Transverse colon (tissue), 4 donors: ENCODE data around the gene CSGALNACT2. TPM values are rescaled to one million over a fixed set of nuclear protein-coding genes. Genes with fewer than 3 reads are reported as not detected.
"Not testable (repeated sequence)": the region's sequence is repeated elsewhere in the genome, so short reads cannot be mapped to it uniquely, and the experiment has no call there.

Experiments
- DNase-seq: peaks from one replicate; pipeline ENCODE4 v3.0.0-alpha.2; 2019
- H3K27ac ChIP-seq, 4 donors: fragments of 200-600 bp; sonication (generic); 2 replicates each; pipeline ENCODE4 v1.5.1; 2016 to 2018; ENCODE audit warnings: inconsistent platforms in 4 of 4
- H3K27me3 ChIP-seq: fragments of 200-600 bp; sonication (generic); 2 replicates; pipeline ENCODE4 v1.5.1; 2017; ENCODE audit warnings: inconsistent platforms
- H3K36me3 ChIP-seq, 4 donors: fragments of 200-600 bp; sonication (generic); 2 replicates each; pipeline ENCODE4 v1.5.1; 2017 to 2019; ENCODE audit warnings: inconsistent platforms in 4 of 4
- H3K4me1 ChIP-seq, 4 donors: fragments of 200-600 bp; sonication (generic); 2 replicates each; pipeline ENCODE4 v1.5.1; 2017 to 2020; ENCODE audit warnings: inconsistent platforms in 4 of 4
- H3K4me3 ChIP-seq, 4 donors: fragments of 200-600 bp; sonication (generic); 1 replicate in 1 of 4; 2 replicates in 3 of 4; pipeline versions ENCODE4 v1.5.1 to v1.6.1; 2017 to 2019; ENCODE audit warnings: inconsistent platforms in 4 of 4
- H3K9me3 ChIP-seq, 2 donors: fragments of 200-600 bp; sonication (generic); 2 replicates each; pipeline ENCODE4 v1.5.1; 2017 to 2019; ENCODE audit warnings: inconsistent platforms in 2 of 2
- EP300 ChIP-seq: sonication (generic); formaldehyde crosslinking; IDR thresholded peaks from one replicate; pipeline ENCODE4 v1.6.1; 2017; ENCODE audit warnings: antibody characterized with exemption, low read depth
- POLR2A ChIP-seq: fragments of 450-650 bp; IDR thresholded peaks from one replicate; pipeline ENCODE4 v1.6.1; 2016; ENCODE audit warnings: antibody characterized with exemption, mild to moderate bottlenecking, moderate library complexity
- POLR2AphosphoS5 ChIP-seq, 3 donors: sonication (generic); formaldehyde crosslinking; IDR thresholded peaks; one replicate each; pipeline ENCODE4 v1.6.1; 2016; ENCODE audit warnings: antibody characterized with exemption in 3 of 3
- WGBS, 2 donors: methylation state at CpG; one replicate each; pipeline ENCODE4 v1.1.5; 2018; ENCODE audit warnings: low coverage in 1 of 2; 5-methylcytosine and 5-hydroxymethylcytosine counted together
- in situ Hi-C, 4 donors: fragments of 200-750 bp; cut with MboI; loops; one replicate each; pipeline versions ENCODE4 v1.15.0 to v1.15.1; 2017; ENCODE audit warnings: low sequenced_read_pairs in 3 of 4, low pct_ligation_motif_present in 1 of 4, low pct_unique_long_range_greater_than_20kb in 1 of 4
- intact Hi-C: fragments of 100-400 bp; cut with DNase I; formaldehyde crosslinking; loops from one replicate; pipeline ENCODE4 v1.15.1; 2023; ENCODE audit warnings: low total_unique reads
- total RNA-seq, 4 donors: library from RNA; depleted of rRNA; stranded (reverse); fragments of >200 nt; gene quantifications; one replicate each; pipeline ENCODE4 v1.1.0, GENCODE V29; 2016
- TF ChIP-seq, protein P1 (sequence below), 5 experiments: fragments of 200-600 bp in 3 of 5; fragments of 450-650 bp in 2 of 5; sonication (generic) in 3 of 5; IDR thresholded peaks; 1 replicate in 2 of 5; 2 replicates in 3 of 5; pipeline ENCODE4 v1.5.1; 2016 to 2017; ENCODE audit warnings: antibody characterized with exemption in 5 of 5, inconsistent platforms in 3 of 5, mild to moderate bottlenecking in 2 of 5, moderate library complexity in 1 of 5

CSGALNACT2 gene
- total RNA-seq, 4 donors from 2014 or later: 4.1 to 15.5 (median 10.9) TPM

- H3K27ac ChIP-seq: peak overlapping the region; percentile 93 to 98 (median 97)
- 1% methylated on average over 30 of the region's 30 CpGs; no CpG with 5 or more reads in 1 of the 2 donors for WGBS, 2 donors
- no peaks in the 10 kb centered on the region for H3K36me3 ChIP-seq
- TF ChIP-seq POLR2AphosphoS5 (IDR thresholded peaks at IDR 0.05): no peak
- TF ChIP-seq, protein P1, sequence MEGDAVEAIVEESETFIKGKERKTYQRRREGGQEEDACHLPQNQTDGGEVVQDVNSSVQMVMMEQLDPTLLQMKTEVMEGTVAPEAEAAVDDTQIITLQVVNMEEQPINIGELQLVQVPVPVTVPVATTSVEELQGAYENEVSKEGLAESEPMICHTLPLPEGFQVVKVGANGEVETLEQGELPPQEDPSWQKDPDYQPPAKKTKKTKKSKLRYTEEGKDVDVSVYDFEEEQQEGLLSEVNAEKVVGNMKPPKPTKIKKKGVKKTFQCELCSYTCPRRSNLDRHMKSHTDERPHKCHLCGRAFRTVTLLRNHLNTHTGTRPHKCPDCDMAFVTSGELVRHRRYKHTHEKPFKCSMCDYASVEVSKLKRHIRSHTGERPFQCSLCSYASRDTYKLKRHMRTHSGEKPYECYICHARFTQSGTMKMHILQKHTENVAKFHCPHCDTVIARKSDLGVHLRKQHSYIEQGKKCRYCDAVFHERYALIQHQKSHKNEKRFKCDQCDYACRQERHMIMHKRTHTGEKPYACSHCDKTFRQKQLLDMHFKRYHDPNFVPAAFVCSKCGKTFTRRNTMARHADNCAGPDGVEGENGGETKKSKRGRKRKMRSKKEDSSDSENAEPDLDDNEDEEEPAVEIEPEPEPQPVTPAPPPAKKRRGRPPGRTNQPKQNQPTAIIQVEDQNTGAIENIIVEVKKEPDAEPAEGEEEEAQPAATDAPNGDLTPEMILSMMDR (IDR thresholded peaks at IDR 0.05): no peak
- no peak for TF ChIP-seq EP300
- DNase-seq: peak; percentile 53
- intact Hi-C loops: no loop called here
- in situ Hi-C loops: no loop called here
- no peaks in the 10 kb centered on the region for H3K9me3 ChIP-seq
- peaks cover 0 to 30% (median 23%) of the 10 kb centered on the region in 4 donors for H3K4me1 ChIP-seq
- H3K27me3 ChIP-seq: no peaks in the 10 kb centered on the region
- peak overlapping the region; percentile 80 to 97 (median 90) for H3K4me3 ChIP-seq
Measured at GRCh38 chr10:43137717-43138020, 576 bp upstream of the CSGALNACT2 start.

DNA sequence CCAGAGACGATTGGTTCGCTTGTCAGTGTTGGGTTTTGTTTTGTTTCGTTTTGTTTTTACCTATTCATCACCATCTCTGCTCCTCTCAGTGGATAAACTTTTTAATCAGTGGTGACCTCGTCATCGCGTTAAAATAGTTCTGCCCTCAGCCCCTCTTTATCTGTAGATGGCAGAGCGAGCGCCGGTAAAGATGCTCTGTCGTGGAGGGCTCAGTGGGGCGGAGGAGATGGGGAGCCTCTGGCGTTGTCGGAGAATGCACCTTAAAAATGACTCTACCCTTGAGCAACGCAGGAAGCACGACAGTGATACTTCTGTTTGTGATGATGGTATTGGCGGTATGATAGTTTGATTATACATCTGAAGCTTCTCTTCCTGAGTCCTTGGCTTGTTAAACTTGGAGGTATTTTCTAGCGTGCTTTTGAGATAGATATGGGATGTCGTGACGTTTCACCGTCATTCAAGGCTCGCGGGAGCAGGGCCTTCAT, 554 bp downstream of the CSGALNACT2 start:
- H3K27me3 ChIP-seq: no peaks in the 10 kb centered on the region
- in situ Hi-C loops: no loop called here
- peaks cover 0 to 30% (median 23%) of the 10 kb centered on the region in 4 donors for H3K4me1 ChIP-seq
- TF ChIP-seq, protein P1 (IDR thresholded peaks at IDR 0.05): no peak
- no peak for TF ChIP-seq EP300
- peak; percentile 16 for TF ChIP-seq POLR2A
- TF ChIP-seq POLR2AphosphoS5 (IDR thresholded peaks at IDR 0.05): peak in 2 of 3 donors; percentile 15 to 38
- intact Hi-C loops: no loop called here
- H3K4me3 ChIP-seq: peak overlapping the region; percentile 70 to 97 (median 85)
- H3K36me3 ChIP-seq: no peaks in the 10 kb centered on the region
- no peaks in the 10 kb centered on the region for H3K9me3 ChIP-seq
- 0 to 1% methylated on average over 6 to 22 of the region's 22 CpGs for WGBS, 2 donors
- peak; percentile 29 for DNase-seq
- H3K27ac ChIP-seq: peak overlapping the region; percentile 93 to 98 (median 97)

DNA sequence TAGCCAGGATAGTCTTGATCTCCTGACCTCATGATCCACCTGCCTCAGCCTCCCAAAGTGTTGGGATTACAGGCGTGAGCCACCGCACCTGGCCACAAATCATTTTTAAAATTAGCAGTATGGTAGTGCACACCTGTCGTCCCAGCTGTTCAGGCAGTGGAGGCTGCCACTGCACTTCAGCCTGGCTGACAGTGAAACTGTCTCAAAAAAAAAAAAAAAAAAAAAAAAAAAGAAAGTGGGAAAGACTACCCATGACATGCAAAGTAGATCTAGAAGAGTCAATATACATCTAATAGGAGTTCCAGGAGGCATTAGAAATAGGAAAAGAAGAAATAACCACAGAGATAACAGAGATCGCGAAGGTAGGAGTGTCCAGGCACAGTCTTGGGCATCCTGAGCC, 3.2 kb downstream of the CSGALNACT2 start:
- DNase-seq: no peak
- intact Hi-C loops (no loop called here), in situ Hi-C loops (no loop called here)

DNA sequence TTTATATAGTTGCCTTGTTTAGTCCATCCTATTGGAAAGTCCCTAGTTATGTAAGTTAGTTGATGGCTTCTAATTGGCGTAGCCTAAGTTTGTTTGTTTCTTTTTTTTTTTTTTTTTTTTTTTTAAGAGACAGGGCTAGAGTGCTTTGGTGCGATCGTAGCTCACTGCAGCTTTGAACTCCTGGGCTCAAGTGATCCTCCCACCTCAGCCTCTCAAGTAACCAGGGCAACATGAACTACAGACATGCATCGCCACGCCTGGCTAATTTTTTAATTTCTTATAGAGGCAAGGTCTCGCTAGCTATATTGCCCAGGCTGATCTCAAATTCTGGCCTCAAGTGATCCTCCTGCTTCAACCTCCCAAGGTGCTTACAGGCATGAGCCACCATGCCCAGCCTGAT, 7.1 kb downstream of the CSGALNACT2 start:
- TF ChIP-seq POLR2AphosphoS5 (IDR thresholded peaks at IDR 0.05) (no peak), EP300 (no peak), POLR2A (no peak)
- TF ChIP-seq, protein P1 (IDR thresholded peaks at IDR 0.05): no peak
- no peak overlapping the region for H3K4me3 ChIP-seq
- 93 to 100% methylated on average over 3 to 6 of the region's 6 CpGs for WGBS, 2 donors
- H3K36me3 ChIP-seq: no peaks in the 10 kb centered on the region
- peaks cover 0 to 9% of the 10 kb centered on the region in 2 donors for H3K9me3 ChIP-seq
- DNase-seq: no peak
- intact Hi-C loops: no loop called here
- H3K27me3 ChIP-seq: no peaks in the 10 kb centered on the region
- in situ Hi-C loops: no loop called here
- H3K27ac ChIP-seq: no peak overlapping the region
- H3K4me1 ChIP-seq: peaks cover 0 to 14% (median 5%) of the 10 kb centered on the region in 4 donors

More for the DNA sequence above, 3.2 kb downstream of the CSGALNACT2 start:
- Histone ChIP-seq H3K9me3 (no peaks in the 10 kb centered on the region), H3K27me3 (no peaks in the 10 kb centered on the region), H3K4me3 (no peak overlapping the region), H3K27ac (no peak overlapping the region), H3K4me1 (peaks cover 0 to 36% (median 27%) of the 10 kb centered on the region in 4 donors), H3K36me3 (no peaks in the 10 kb centered on the region)
- TF ChIP-seq, protein P1 (IDR thresholded peaks at IDR 0.05): no peak
- no peak for TF ChIP-seq EP300
- no peak for TF ChIP-seq POLR2A
- no peak for TF ChIP-seq POLR2AphosphoS5 (IDR thresholded peaks at IDR 0.05)
- WGBS, 2 donors: 72 to 74% methylated on average over 2 to 5 of the region's 5 CpGs

DNA sequence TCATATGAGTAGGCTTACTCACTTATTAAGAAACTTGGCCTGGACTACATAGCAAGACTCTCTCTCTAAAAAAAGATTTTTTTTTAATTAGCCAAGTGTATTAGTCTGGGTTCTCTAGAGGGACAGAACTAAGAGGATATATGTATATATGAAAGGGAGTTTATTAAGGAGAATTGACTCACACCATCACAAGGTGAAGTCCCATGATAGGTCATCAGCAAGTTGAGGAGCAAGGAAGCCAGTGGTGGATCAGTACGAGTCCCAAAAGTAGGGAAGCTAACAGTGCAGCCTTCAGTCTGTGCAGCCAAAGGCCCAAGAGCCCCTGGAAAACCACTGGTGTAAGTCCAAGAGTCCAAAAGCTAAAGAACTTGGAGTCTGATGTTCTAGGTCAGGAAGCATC, 7.7 kb downstream of the CSGALNACT2 start:
- intact Hi-C loops, H3K36me3 ChIP-seq, DNase-seq, in situ Hi-C loops, H3K4me3 ChIP-seq, H3K9me3 ChIP-seq, H3K27ac ChIP-seq, H3K27me3 ChIP-seq, H3K4me1 ChIP-seq: not testable (repeated sequence)
- 86 to 88% methylated on average over 1 of the region's 1 CpG for WGBS, 2 donors
